CD4-positive, alpha-beta T cell (primary cell): ENCODE measurements around the gene NDRG2. TPM values are rescaled to one million over a fixed set of nuclear protein-coding genes. Genes with fewer than 3 reads are reported as not detected.

Experiments used
- ATAC-seq: fragments of 200-7000 bp; cut with Tn5 transposase; one replicate; pipeline ENCODE4 v1.10.0; 2022; ENCODE audit warnings: mild to moderate bottlenecking; ENCODE audit not compliant: poor library complexity
- CTCF ChIA-PET: fragments of 350-600 bp; sonication (Branson Sonifier 250); formaldehyde crosslinking; loops from one replicate; lab custom pipeline; 2021; ENCODE audit warnings: antibody characterized with exemption, inconsistent platforms; lab: Charles Lee
- POLR2A ChIA-PET: fragments of 350-600 bp; sonication (Branson Sonifier 250); formaldehyde crosslinking; loops from one replicate; lab custom pipeline; 2021; ENCODE audit warnings: antibody characterized with exemption, inconsistent platforms; lab: Charles Lee
- DNase-seq, 14 experiments: peaks; one replicate each; pipeline ENCODE4 v3.0.0-alpha.2; 2013 to 2020; ENCODE audit warnings: mixed read lengths in 2 of 14
- H3K27ac ChIP-seq, 2 donors: one replicate each; pipeline versions ENCODE4 v1.5.1 to v1.7.0; 2013; ENCODE audit warnings: low read length in 2 of 2, low read depth in 1 of 2, mild to moderate bottlenecking in 1 of 2
- H3K27me3 ChIP-seq, 2 experiments: 1 replicate in 1 of 2; 2 replicates in 1 of 2; pipeline versions ENCODE4 v1.6.1 to v1.7.0; 2013; ENCODE audit warnings: low read length in 2 of 2, control low read depth in 1 of 2, mild to moderate bottlenecking in 1 of 2, moderate library complexity in 1 of 2; ENCODE audit not compliant: insufficient read depth in 2 of 2, control insufficient read depth in 1 of 2
- H3K36me3 ChIP-seq: one replicate; pipeline ENCODE4 v1.6.1; 2013; ENCODE audit warnings: low read length, control low read depth; ENCODE audit not compliant: insufficient read depth
- H3K4me1 ChIP-seq: one replicate; pipeline ENCODE4 v1.6.1; 2013; ENCODE audit warnings: low read length, control low read depth; ENCODE audit not compliant: insufficient read depth
- H3K4me3 ChIP-seq: one replicate; pipeline ENCODE4 v1.5.1; 2013; ENCODE audit warnings: mild to moderate bottlenecking, low read length, moderate library complexity
- H3K9me3 ChIP-seq, 2 experiments: 1 replicate in 1 of 2; 2 replicates in 1 of 2; pipeline versions ENCODE4 v1.6.1 to v1.7.0; 2013; ENCODE audit warnings: low read length in 2 of 2, mild to moderate bottlenecking in 2 of 2, control low read depth in 1 of 2, moderate library complexity in 1 of 2; ENCODE audit not compliant: control insufficient read depth in 1 of 2, insufficient read depth in 1 of 2
- H3K27ac Mint-ChIP-seq: one replicate; pipeline ENCODE4 v1.8.0; 2020; ENCODE audit warnings: mixed read lengths
- H3K27me3 Mint-ChIP-seq: one replicate; pipeline ENCODE4 v1.8.0; 2021; ENCODE audit warnings: mixed read lengths
- H3K36me3 Mint-ChIP-seq: one replicate; pipeline ENCODE4 v1.8.0; 2021; ENCODE audit warnings: low read depth, mixed read lengths
- H3K4me1 Mint-ChIP-seq: one replicate; pipeline ENCODE4 v1.8.0; 2021; ENCODE audit warnings: low read depth, mixed read lengths
- H3K4me3 Mint-ChIP-seq: one replicate; pipeline ENCODE4 v1.8.0; 2020; ENCODE audit warnings: mild to moderate bottlenecking, mixed read lengths
- H3K9me3 Mint-ChIP-seq: one replicate; pipeline ENCODE4 v1.8.0; 2020; ENCODE audit warnings: mixed read lengths
- CTCF ChIP-seq: fragments of 200-600 bp; IDR thresholded peaks from one replicate; pipeline ENCODE4 v1.8.0; 2022; ENCODE audit warnings: antibody characterized with exemption, mild to moderate bottlenecking
- intact Hi-C, 2 experiments: fragments of 100-400 bp; cut with DNase I in 1 of 2; cut with micrococcal nuclease in 1 of 2; formaldehyde crosslinking; loops; one replicate each; pipeline versions ENCODE4 v1.15.1 to v1.9.0; 2023 to 2025; cut with DNase I, micrococcal nuclease
- total RNA-seq, 174 experiments: library from RNA in 2 of 174; stranded (reverse) in 2 of 174; gene quantifications; one replicate each; pipeline ENCODE4 v1.2.3 and lab custom pipeline; 2021 to 2026

Gene NDRG2
- total RNA-seq, 2 experiments from 2014 or later, result 26.7 to 28.6 TPM

- Mint-ChIP-seq H3K4me1 (no peaks in the 10 kb centered on the region), H3K27ac (no peak overlapping the region), H3K4me3 (no peak overlapping the region), H3K9me3 (no peaks in the 10 kb centered on the region), H3K27me3 (peaks cover 13% of the 10 kb centered on the region), H3K36me3 (no peaks in the 10 kb centered on the region)
- no peak for TF ChIP-seq CTCF
- H3K36me3 ChIP-seq, result no peaks in the 10 kb centered on the region
- no peak overlapping the region for H3K27ac ChIP-seq
- no peak overlapping the region for H3K4me3 ChIP-seq
- no peak for ATAC-seq
- DNase-seq, result no peak
- no peaks in the 10 kb centered on the region for H3K27me3 ChIP-seq
- no peaks in the 10 kb centered on the region for H3K4me1 ChIP-seq
- no peaks in the 10 kb centered on the region for H3K9me3 ChIP-seq
- ChIA-PET POLR2A (no interaction called here), CTCF (interaction anchor here (3.5 kb wide), 1 partner anchor 11 kb away, joined by 22 read pairs; no protein-coding TSS in a partner anchor)
- intact Hi-C loops, result no loop called here
Measured at GRCh38 chr14:20982646-20983369, 42.1 kb downstream of the NDRG2 start.

- no peak for TF ChIP-seq CTCF
- no peaks in the 10 kb centered on the region for H3K36me3 Mint-ChIP-seq
- H3K4me3 Mint-ChIP-seq, result no peak overlapping the region
- CTCF ChIA-PET, result interaction anchor here (3.5 kb wide), 1 partner anchor 10 kb away, joined by 22 read pairs; no protein-coding TSS in a partner anchor
- no peak for DNase-seq
- intact Hi-C loops, result no loop called here
- no peaks in the 10 kb centered on the region for H3K4me1 Mint-ChIP-seq
- H3K9me3 Mint-ChIP-seq, result no peaks in the 10 kb centered on the region
- Histone ChIP-seq H3K4me3 (no peak overlapping the region), H3K4me1 (no peaks in the 10 kb centered on the region), H3K27me3 (no peaks in the 10 kb centered on the region), H3K36me3 (no peaks in the 10 kb centered on the region), H3K27ac (no peak overlapping the region), H3K9me3 (no peaks in the 10 kb centered on the region)
- POLR2A ChIA-PET, result no interaction called here
- peaks cover 13% of the 10 kb centered on the region for H3K27me3 Mint-ChIP-seq
- ATAC-seq, result no peak
- H3K27ac Mint-ChIP-seq, result no peak overlapping the region
Measured at GRCh38 chr14:20980906-20981305, 44.0 kb downstream of the NDRG2 start.

DNA sequence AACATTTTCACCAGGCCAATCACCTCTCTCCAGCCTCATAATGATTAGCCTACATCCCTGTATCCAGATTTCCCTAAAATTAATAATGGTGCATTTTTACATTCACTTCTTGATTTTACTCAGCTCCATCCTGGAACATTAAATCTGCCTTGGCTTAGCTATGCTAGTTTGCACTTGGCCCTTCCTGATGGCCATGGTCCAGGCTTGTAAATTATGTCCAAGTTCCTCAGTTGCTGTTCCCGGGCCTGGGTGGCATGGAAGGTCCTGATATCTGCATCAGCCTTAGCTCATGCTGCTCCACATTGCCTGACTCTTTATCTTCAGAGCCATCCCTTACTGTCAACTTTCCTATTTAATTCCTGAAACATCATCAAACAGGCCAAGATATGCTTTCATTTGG is 46.2 kb downstream of the NDRG2 start:
- Histone ChIP-seq H3K27ac (no peak overlapping the region), H3K36me3 (no peaks in the 10 kb centered on the region), H3K4me1 (no peaks in the 10 kb centered on the region), H3K9me3 (no peaks in the 10 kb centered on the region), H3K27me3 (no peaks in the 10 kb centered on the region), H3K4me3 (no peak overlapping the region)
- Mint-ChIP-seq H3K36me3 (no peaks in the 10 kb centered on the region), H3K4me3 (no peak overlapping the region), H3K27ac (no peak overlapping the region), H3K9me3 (no peaks in the 10 kb centered on the region), H3K4me1 (no peaks in the 10 kb centered on the region), H3K27me3 (peaks cover 13% of the 10 kb centered on the region)
- intact Hi-C loops, result no loop called here
- CTCF ChIA-PET, result no interaction called here
- DNase-seq (no peak), ATAC-seq (no peak)
- POLR2A ChIA-PET, result no interaction called here
- TF ChIP-seq CTCF, result no peak
